DOHH2 (cell line): ENCODE results near the gene TMEM95.
A peak's percentile ranks its signal among the peaks of the same experiment; 100 is the strongest.

Experiments used
- H3F3A ChIP-seq: fragments of 200-600 bp; sonication (generic), shearing (Covaris generic); 2 replicates; pipeline ENCODE4 v1.6.0; 2016; ENCODE audit warnings: antibody characterized with exemption, mild to moderate bottlenecking; ENCODE audit not compliant: control insufficient read depth, insufficient read depth
- H3K27ac ChIP-seq: fragments of 200-600 bp; sonication (generic); 2 replicates; pipeline ENCODE4 v1.5.1; 2014; ENCODE audit warnings: low read depth, mild to moderate bottlenecking, low read length, moderate library complexity
- H3K27me3 ChIP-seq: fragments of 200-600 bp; sonication (generic); 2 replicates; pipeline ENCODE4 v1.6.1; 2014; ENCODE audit warnings: mild to moderate bottlenecking, low read length, mixed read lengths; ENCODE audit not compliant: control insufficient read depth
- H3K36me3 ChIP-seq: fragments of 200-600 bp; sonication (generic); 2 replicates; pipeline ENCODE4 v1.6.1; 2014; ENCODE audit warnings: mild to moderate bottlenecking, low read length, moderate library complexity, mixed read lengths; ENCODE audit not compliant: control insufficient read depth
- H3K4me1 ChIP-seq: fragments of 200-600 bp; sonication (generic); 2 replicates; pipeline ENCODE4 v1.6.1; 2014; ENCODE audit warnings: mild to moderate bottlenecking, low read length, mixed read lengths; ENCODE audit not compliant: control insufficient read depth
- H3K4me2 ChIP-seq: fragments of 200-600 bp; sonication (generic); 2 replicates; pipeline ENCODE4 v1.6.0; 2014; ENCODE audit warnings: mild to moderate bottlenecking, low read length, moderate library complexity
- H3K4me3 ChIP-seq: fragments of 200-600 bp; sonication (generic); 2 replicates; pipeline ENCODE4 v1.5.1; 2014; ENCODE audit warnings: mild to moderate bottlenecking, low read length, mixed read lengths
- H3K79me2 ChIP-seq: fragments of 200-600 bp; sonication (generic); 2 replicates; pipeline ENCODE4 v1.6.1; 2014; ENCODE audit warnings: mild to moderate bottlenecking, low read length, mixed read lengths; ENCODE audit not compliant: control insufficient read depth
- H3K9me2 ChIP-seq: fragments of 200-600 bp; sonication (generic); replicated peaks from 2 replicates; pipeline ENCODE4 v1.6.1; 2014; ENCODE audit warnings: mild to moderate bottlenecking, low read length, mixed read lengths; ENCODE audit not compliant: control insufficient read depth
- H3K9me3 ChIP-seq: fragments of 200-600 bp; sonication (generic); 2 replicates; pipeline ENCODE4 v1.6.1; 2014; ENCODE audit warnings: antibody characterized with exemption, low read length, mixed read lengths; ENCODE audit not compliant: control insufficient read depth, insufficient read depth
- H4K20me1 ChIP-seq: fragments of 200-600 bp; sonication (generic); 2 replicates; pipeline ENCODE4 v1.6.0; 2014; ENCODE audit warnings: low read depth, mild to moderate bottlenecking, antibody characterized with exemption, low read length, moderate library complexity; ENCODE audit not compliant: control insufficient read depth, insufficient read depth
- CTCF ChIP-seq: fragments of 200-600 bp; sonication (generic); IDR thresholded peaks from one replicate; pipeline ENCODE4 v1.5.1; 2014; ENCODE audit warnings: antibody characterized with exemption, mild to moderate bottlenecking, low read depth, low read length; ENCODE audit not compliant: poor library complexity, severe bottlenecking
- EZH2phosphoT487 ChIP-seq: fragments of 200-600 bp; sonication (generic); IDR thresholded peaks from 2 replicates; pipeline ENCODE4 v1.6.1; 2017; ENCODE audit warnings: borderline replicate concordance, mild to moderate bottlenecking, antibody characterized with exemption, low read length, moderate library complexity, mixed read lengths

The TMEM95 gene

GRCh38 chr17:7403977-7404736 is 49.2 kb downstream of the TMEM95 start, which contains the start of gene TMEM256:
TSS of gene TMEM256 (minus strand) at chr17:7404097. CDS start at chr17:7404084, 13 bp downstream.
- peaks cover 5% of the 10 kb centered on the region; the same call in 1 of the 2 replicates for H3F3A ChIP-seq
- H3K27ac ChIP-seq = peak within 1 kb of the TSS; percentile 39; the same call in 1 of the 2 replicates
- peak within 1 kb of the TSS; percentile 89 for H3K4me2 ChIP-seq
- H3K9me3 ChIP-seq = no peaks in the 10 kb centered on the region
- H3K9me2 ChIP-seq = no peaks in the 10 kb centered on the region
- no peaks in the 10 kb centered on the region for H3K27me3 ChIP-seq
- peak within 1 kb of the TSS; percentile 73 for H3K4me3 ChIP-seq
- TF ChIP-seq EZH2phosphoT487 = no peak
- no peak for TF ChIP-seq CTCF
- no peaks in the 10 kb centered on the region for H4K20me1 ChIP-seq
- H3K79me2 ChIP-seq = peaks cover 9% of the 10 kb centered on the region
- H3K4me1 ChIP-seq = peaks cover 11% of the 10 kb centered on the region
- H3K36me3 ChIP-seq = peaks cover 4% of the 10 kb centered on the region; the same call in 1 of the 2 replicates

GRCh38 chr17:7404737-7405349 is 49.9 kb downstream of the TMEM95 start:
- peak overlapping the region; percentile 89 for H3K4me2 ChIP-seq
- no peaks in the 10 kb centered on the region for H3K9me3 ChIP-seq
- H3K4me1 ChIP-seq = peaks cover 11% of the 10 kb centered on the region
- no peak overlapping the region for H3K27ac ChIP-seq
- H3K27me3 ChIP-seq = no peaks in the 10 kb centered on the region
- H4K20me1 ChIP-seq = no peaks in the 10 kb centered on the region
- TF ChIP-seq EZH2phosphoT487 (no peak), CTCF (no peak)
- peak overlapping the region; percentile 73 for H3K4me3 ChIP-seq
- H3K36me3 ChIP-seq = peaks cover 4% of the 10 kb centered on the region; the same call in 1 of the 2 replicates
- peaks cover 9% of the 10 kb centered on the region for H3K79me2 ChIP-seq
- H3K9me2 ChIP-seq = no peaks in the 10 kb centered on the region
- 0 out of 2 replicates have a peak, but pooled peaks cover 2% of the 10 kb centered on the region for H3F3A ChIP-seq

GRCh38 chr17:7405350-7406234 is 50.6 kb downstream of the TMEM95 start:
- no peak overlapping the region for H3K27ac ChIP-seq
- peak overlapping the region; percentile 89 for H3K4me2 ChIP-seq
- H3K36me3 ChIP-seq = peaks cover 4% of the 10 kb centered on the region; the same call in 1 of the 2 replicates
- TF ChIP-seq EZH2phosphoT487 (no peak), CTCF (no peak)
- no peaks in the 10 kb centered on the region for H4K20me1 ChIP-seq
- H3K4me3 ChIP-seq = peak overlapping the region; percentile 73
- no peaks in the 10 kb centered on the region for H3K9me3 ChIP-seq
- peaks cover 11% of the 10 kb centered on the region for H3K4me1 ChIP-seq
- H3F3A ChIP-seq = 0 out of 2 replicates have a peak, but pooled peaks cover 2% of the 10 kb centered on the region
- H3K9me2 ChIP-seq = no peaks in the 10 kb centered on the region
- H3K27me3 ChIP-seq = no peaks in the 10 kb centered on the region
- peaks cover 9% of the 10 kb centered on the region for H3K79me2 ChIP-seq
